SU-DHL-6 (cell line): ENCODE results near the gene ESCO1.

Experiments
- CTCF ChIP-seq: fragments of 200-600 bp; sonication (generic); IDR thresholded peaks from one replicate; pipeline ENCODE4 v1.5.1; 2017; ENCODE audit warnings: antibody characterized with exemption, mild to moderate bottlenecking, low read length, moderate library complexity; ENCODE audit not compliant: insufficient read depth, poor library complexity, severe bottlenecking
- EZH2phosphoT487 ChIP-seq: fragments of 200-600 bp; sonication (generic), shearing (Covaris generic); conservative IDR thresholded peaks from 2 replicates; pipeline ENCODE4 v1.6.1; 2018; ENCODE audit warnings: mild to moderate bottlenecking, antibody characterized with exemption, low read length, moderate library complexity, mixed read lengths

GRCh38 chr18:21483051-21483450 is 117.5 kb downstream of the ESCO1 start:
- TF ChIP-seq CTCF, result no peak
- TF ChIP-seq EZH2phosphoT487, result no peak
